ENCODE data around the gene ADAT3.

DNA sequence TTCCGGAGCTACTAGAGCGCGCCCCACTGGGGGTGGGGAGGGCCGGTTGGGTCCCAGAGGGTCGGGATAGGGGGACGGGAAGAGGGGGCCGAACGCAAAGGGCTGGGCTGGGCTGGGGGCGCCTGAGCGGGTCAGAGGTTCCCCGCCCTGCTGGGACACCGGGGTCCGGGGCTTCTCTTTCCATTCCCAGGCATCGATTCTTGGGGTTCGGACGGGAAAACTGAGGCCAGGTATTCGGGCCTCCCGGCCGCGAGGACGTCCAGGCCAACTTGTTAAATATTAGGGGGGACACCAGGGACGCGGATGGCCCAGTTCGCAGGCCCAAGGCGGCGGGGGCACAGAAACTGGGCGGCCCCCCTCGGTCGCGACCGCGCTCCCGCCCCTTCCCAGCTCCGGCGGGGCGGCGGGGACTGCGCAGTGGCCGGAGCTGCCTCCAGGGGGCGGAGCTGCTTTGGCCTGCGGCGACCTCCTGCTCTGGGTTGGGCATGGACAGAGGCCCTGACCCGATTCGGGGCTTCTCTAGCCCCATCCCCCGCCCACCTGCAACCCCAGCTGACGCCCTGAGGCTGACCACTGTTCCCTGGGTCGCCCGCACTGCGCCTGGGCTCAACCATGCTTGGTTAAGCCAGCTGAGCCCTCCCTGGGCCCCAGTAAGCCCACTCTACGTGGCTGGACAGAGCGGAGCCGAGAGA, 40.6 kb upstream of the ADAT3 start:
- TF ChIP-seq, protein P1, sequence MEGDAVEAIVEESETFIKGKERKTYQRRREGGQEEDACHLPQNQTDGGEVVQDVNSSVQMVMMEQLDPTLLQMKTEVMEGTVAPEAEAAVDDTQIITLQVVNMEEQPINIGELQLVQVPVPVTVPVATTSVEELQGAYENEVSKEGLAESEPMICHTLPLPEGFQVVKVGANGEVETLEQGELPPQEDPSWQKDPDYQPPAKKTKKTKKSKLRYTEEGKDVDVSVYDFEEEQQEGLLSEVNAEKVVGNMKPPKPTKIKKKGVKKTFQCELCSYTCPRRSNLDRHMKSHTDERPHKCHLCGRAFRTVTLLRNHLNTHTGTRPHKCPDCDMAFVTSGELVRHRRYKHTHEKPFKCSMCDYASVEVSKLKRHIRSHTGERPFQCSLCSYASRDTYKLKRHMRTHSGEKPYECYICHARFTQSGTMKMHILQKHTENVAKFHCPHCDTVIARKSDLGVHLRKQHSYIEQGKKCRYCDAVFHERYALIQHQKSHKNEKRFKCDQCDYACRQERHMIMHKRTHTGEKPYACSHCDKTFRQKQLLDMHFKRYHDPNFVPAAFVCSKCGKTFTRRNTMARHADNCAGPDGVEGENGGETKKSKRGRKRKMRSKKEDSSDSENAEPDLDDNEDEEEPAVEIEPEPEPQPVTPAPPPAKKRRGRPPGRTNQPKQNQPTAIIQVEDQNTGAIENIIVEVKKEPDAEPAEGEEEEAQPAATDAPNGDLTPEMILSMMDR (IDR thresholded peaks at IDR 0.05; ENCODE audit: low read depth, low read length) = peak; percentile 12
- peak; percentile 27 for TF ChIP-seq POLR2A (IDR thresholded peaks at IDR 0.05; ENCODE audit: extremely low read depth, insufficient read length)
- TF ChIP-seq, protein P2, sequence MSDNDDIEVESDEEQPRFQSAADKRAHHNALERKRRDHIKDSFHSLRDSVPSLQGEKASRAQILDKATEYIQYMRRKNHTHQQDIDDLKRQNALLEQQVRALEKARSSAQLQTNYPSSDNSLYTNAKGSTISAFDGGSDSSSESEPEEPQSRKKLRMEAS (IDR thresholded peaks at IDR 0.05; ENCODE audit: low read depth, low read length) = peak; percentile 48; the same call in 1 of the 2 replicates

All from NB4 (cell line).